HL-60/S4 treated with retinoic acid at 250 ng/mL for 4 days and 3 days (cell line): ENCODE results near the gene ZCCHC10.

Experiments
- in situ Hi-C: fragments of 300-500 bp; cut with MboI; formaldehyde crosslinking; loops from 2 replicates; pipeline ENCODE4 v1.7.0; 2022; ENCODE audit warnings: low sequenced_read_pairs

The ZCCHC10 gene

GRCh38 chr5:133025804-133026663 lies at the start of gene ZCCHC10:
ZCCHC10 (minus strand) TSS chr5:133026549; CDS start chr5:133026537, 12 bp downstream.
- in situ Hi-C loops, result no loop called here

GRCh38 chr5:133075572-133076536 lies 49.5 kb upstream of the ZCCHC10 start:
- in situ Hi-C loops, result no loop called here

DNA sequence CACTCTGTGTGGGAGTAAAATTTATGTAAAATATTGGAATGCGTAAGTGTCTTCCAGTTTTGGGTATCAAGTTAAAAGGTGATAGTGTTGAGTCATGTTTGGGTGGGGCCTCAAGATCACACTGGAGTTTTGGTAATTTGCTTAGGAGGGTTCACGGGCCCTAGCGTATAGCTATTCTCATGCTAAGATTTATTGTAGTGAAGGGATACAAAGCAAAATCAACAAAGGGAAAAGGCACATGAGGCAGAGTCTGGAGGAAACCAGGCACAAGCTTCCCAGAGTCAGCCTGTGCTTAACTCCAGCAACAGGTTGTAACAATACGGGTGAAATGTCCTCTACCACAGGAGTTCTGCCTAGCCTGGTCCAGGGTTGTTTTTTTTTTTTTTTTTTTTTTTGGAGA lies 45.7 kb upstream of the ZCCHC10 start:
- in situ Hi-C loops, result no loop called here

- in situ Hi-C loops, result no loop called here
Measured at GRCh38 chr5:133066045-133066444, 39.7 kb upstream of the ZCCHC10 start.

DNA sequence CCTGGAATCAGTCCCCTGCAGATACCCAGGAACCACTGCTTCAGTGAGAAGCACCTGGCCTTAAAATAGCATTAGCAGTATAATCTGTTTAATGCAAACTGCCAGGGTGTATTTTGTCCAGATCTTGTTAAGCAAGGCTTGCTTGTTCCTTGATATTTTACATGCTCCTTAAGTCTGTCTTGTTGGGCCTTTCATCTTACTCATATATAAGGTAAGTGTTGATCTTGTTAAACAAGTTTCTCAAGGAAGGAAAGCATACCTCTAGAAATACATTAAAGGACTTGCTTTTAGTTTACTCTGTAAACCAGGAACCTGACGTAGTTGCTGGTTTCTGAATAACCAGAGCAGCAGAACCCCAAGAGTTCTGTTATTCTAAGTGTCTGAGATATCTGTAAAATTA lies 39.1 kb upstream of the ZCCHC10 start:
- in situ Hi-C loops, result no loop called here

DNA sequence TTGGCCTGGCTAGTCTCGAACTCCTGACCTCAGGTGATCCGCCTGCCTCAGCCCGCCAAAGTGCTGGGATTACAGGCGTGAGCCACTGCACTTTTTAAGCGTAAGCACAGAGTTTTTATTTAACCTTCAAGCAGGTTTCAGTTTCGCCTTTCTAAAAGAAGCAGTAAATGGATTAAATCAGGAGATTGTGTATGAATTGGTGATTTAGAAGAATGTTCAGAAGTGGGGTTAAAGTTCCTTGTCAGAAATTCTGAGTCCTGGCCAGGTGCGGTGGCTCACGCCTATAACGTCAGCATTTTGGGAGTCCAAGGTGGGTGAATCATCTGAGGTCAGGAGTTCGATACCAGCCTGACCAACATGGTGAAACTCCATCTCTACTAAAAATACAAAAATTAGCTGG lies 37.6 kb upstream of the ZCCHC10 start:
- in situ Hi-C loops, result no loop called here

GRCh38 chr5:133062276-133062675 lies 35.9 kb upstream of the ZCCHC10 start:
- in situ Hi-C loops, result no loop called here

GRCh38 chr5:133059621-133060020 lies 33.3 kb upstream of the ZCCHC10 start:
- in situ Hi-C loops, result no loop called here

GRCh38 chr5:133056891-133057290 lies 30.5 kb upstream of the ZCCHC10 start:
- in situ Hi-C loops, result no loop called here

- in situ Hi-C loops, result no loop called here
Measured at GRCh38 chr5:133054697-133055471, 28.5 kb upstream of the ZCCHC10 start.

DNA sequence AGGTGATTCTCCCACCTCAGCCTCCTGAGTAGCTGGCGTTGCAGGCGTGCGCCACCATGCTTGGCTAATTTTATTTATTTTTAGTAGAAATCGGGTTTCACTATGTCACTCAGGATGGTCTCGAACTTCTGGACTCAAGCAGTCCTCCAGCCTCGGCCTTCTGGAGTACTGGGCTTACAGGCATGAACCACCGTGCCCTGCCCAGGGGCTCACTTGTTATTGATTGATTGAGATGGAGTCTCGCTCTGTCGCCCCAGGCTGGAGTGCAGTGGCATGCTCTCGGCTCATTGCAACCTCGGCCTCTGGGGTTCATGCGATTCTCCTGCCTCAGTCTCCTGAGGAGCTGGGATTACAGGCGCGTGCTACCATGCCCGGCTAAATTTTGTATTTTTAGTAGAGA lies 27.1 kb upstream of the ZCCHC10 start:
- in situ Hi-C loops, result no loop called here

DNA sequence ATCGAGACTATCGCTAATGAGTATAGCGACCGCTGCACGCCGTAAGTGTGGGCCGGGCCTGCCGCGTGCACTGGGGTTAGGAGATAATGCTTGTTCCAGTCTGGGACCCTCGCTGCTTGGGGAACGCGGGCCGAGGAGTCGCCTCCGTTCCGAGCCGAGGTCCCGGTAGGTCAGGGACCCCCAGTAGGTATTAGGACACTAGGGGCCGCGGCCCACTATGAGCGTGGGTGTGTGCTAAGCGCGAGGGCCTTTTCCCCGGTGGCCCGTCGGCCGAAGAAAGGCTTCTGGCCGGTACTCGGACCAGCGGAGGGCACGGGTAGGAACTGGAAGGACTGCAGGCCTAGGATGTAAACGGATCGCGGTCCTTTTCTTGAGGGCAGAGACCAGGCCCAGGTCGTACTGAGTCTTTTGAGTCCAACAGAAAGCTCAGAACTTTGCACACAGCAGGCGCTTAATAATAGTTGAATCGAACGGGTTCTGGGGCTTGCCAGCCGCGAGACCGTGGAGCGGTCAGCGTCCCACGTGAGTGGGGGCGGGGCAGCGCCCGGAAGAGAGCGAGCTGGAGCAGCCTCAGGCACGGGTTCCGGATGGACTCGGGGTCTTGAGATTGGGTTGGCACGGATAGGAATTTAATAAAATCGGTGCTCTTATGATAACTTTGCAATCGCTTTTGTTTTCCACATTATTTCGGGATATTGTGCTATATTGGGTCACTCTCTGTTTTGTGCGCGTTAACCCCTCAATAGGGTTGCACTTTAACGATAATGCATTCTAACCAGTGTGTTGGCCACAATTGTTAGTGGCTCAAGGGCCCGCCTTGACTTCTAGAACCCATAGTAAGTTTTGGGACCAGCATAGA lies 26.2 kb upstream of the ZCCHC10 start:
- in situ Hi-C loops, result no loop called here

GRCh38 chr5:133051542-133052316 lies 25.4 kb upstream of the ZCCHC10 start, which contains the start of gene HSPA4:
HSPA4 (plus strand) TSS chr5:133052013; CDS start chr5:133052251, 238 bp downstream.
- in situ Hi-C loops, result no loop called here

- in situ Hi-C loops, result no loop called here
Measured at GRCh38 chr5:133051061-133051541, 24.8 kb upstream of the ZCCHC10 start.

DNA sequence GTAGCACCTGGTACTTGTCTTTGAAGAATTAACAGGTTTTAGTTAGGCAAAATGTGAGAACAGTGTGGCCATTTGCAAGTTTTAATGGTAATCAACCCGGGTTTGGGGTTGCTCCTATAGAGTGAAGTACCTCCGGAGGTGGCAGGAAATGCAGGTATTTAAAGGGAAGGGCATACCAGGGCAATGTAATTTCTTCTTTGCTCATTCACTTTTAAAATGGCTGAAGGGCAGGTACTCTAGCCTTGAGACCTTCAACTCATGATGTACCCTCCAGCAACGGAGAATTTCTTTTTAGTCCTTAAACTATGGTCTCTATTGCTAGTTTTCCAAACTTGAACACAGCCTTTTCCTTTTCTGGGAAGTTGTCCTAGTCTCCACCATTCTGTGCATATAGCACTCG lies 24.2 kb upstream of the ZCCHC10 start:
- in situ Hi-C loops, result no loop called here

DNA sequence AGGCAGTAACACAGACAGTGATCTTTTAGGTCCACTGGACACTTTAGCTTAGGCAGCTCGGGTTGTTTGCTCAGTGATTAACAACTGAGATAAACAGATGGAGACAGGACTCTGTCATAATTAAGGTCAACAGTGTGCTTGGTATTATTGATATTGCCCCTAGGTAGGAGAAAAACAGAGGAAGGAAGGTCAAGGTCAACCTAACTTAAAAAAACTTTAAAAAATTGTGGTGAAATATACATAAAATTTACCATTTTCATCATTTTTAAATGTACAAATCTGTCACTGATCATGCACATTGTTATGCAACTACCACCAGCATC lies 23.3 kb upstream of the ZCCHC10 start:
- in situ Hi-C loops, result no loop called here

GRCh38 chr5:133048993-133049725 lies 22.8 kb upstream of the ZCCHC10 start:
- in situ Hi-C loops, result no loop called here

GRCh38 chr5:133047404-133047803 lies 21.1 kb upstream of the ZCCHC10 start:
- in situ Hi-C loops, result no loop called here
